ENCODE measurements around the gene KCND3. TPM values are rescaled to one million over a fixed set of nuclear protein-coding genes. Genes with fewer than 3 reads are reported as not detected.
"Not testable (repeated sequence)": the region's sequence is repeated elsewhere in the genome, so short reads cannot be mapped to it uniquely, and the experiment has no call there.

Gene KCND3
- total RNA-seq, 4 donors from 2014 or later, result 0.35 to 4.1 (median 0.90) TPM

GRCh38 chr1:111801071-111801850 lies 188.2 kb downstream of the KCND3 start:
- no peaks in the 10 kb centered on the region for H3K9me3 ChIP-seq
- no peaks in the 10 kb centered on the region for H3K27me3 ChIP-seq
- no peak overlapping the region for H3K27ac ChIP-seq
- no peaks in the 10 kb centered on the region for H3K4me1 ChIP-seq
- no peak overlapping the region for H3K4me3 ChIP-seq
- H3K36me3 ChIP-seq, result no peaks in the 10 kb centered on the region
- TF ChIP-seq POLR2A (IDR thresholded peaks at IDR 0.05), result no peak
- no peak for TF ChIP-seq CTCF (IDR thresholded peaks at IDR 0.05)
- DNase-seq, result no peak

DNA sequence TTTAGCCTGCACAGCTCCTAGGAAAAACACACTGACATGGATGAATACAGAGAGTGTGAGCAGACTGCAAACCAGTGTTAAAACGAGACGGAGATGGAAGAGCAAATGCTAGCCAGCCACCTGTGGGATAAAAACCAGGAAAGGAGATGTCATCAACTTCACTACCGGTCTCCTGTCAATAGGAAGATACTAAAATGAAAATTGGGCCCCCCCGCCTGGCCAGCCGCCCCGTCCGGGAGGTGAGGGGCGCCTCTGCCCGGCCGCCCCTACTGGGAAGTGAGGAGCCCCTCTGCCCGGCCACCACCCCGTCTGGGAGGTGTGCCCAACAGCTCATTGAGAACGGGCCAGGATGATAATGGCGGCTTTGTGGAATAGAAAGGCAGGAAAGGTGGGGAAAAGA lies 189.7 kb downstream of the KCND3 start:
- H3K4me3 ChIP-seq, H3K27me3 ChIP-seq, H3K27ac ChIP-seq, H3K4me1 ChIP-seq, DNase-seq, H3K36me3 ChIP-seq, H3K9me3 ChIP-seq: not testable (repeated sequence)

DNA sequence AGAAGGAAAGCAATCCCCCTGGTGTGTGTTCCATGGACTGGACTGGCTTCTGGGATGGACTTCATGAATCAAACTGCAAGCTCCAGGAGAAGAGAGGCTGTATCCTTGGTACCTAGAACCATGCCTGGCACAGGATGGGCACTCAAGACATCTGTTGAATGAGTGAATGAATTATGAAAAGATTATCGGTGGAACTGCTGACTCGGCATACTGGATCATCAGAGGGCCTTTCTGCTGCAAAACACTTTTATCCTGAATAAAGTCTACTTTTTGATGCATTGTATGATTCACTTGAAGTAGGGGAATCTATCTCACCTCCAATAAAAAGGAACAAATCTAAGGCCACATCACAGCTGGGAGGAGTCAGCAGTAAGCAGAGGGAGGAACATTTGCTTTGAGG lies 190.9 kb downstream of the KCND3 start:
- no peak overlapping the region for H3K4me3 ChIP-seq
- TF ChIP-seq CTCF (IDR thresholded peaks at IDR 0.05) (no peak), POLR2A (IDR thresholded peaks at IDR 0.05) (no peak)
- H3K27me3 ChIP-seq, result no peaks in the 10 kb centered on the region
- no peaks in the 10 kb centered on the region for H3K36me3 ChIP-seq
- no peak for DNase-seq
- no peaks in the 10 kb centered on the region for H3K4me1 ChIP-seq
- no peaks in the 10 kb centered on the region for H3K9me3 ChIP-seq
- no peak overlapping the region for H3K27ac ChIP-seq

- H3K4me3 ChIP-seq, result no peak overlapping the region
- H3K4me1 ChIP-seq, result no peaks in the 10 kb centered on the region
- TF ChIP-seq CTCF (IDR thresholded peaks at IDR 0.05) (no peak), POLR2A (IDR thresholded peaks at IDR 0.05) (no peak)
- no peaks in the 10 kb centered on the region for H3K9me3 ChIP-seq
- H3K27ac ChIP-seq, result no peak overlapping the region
- no peak for DNase-seq
- H3K36me3 ChIP-seq, result no peaks in the 10 kb centered on the region
- no peaks in the 10 kb centered on the region for H3K27me3 ChIP-seq
Measured at GRCh38 chr1:111795401-111795800, 194.1 kb downstream of the KCND3 start.

GRCh38 chr1:111793923-111794322 lies 195.5 kb downstream of the KCND3 start:
- H3K27ac ChIP-seq, result no peak overlapping the region
- no peaks in the 10 kb centered on the region for H3K27me3 ChIP-seq
- H3K9me3 ChIP-seq, result no peaks in the 10 kb centered on the region
- no peak for DNase-seq
- H3K4me1 ChIP-seq, result no peaks in the 10 kb centered on the region
- TF ChIP-seq CTCF (IDR thresholded peaks at IDR 0.05) (no peak), POLR2A (IDR thresholded peaks at IDR 0.05) (no peak)
- no peak overlapping the region for H3K4me3 ChIP-seq
- no peaks in the 10 kb centered on the region for H3K36me3 ChIP-seq

- no peaks in the 10 kb centered on the region for H3K36me3 ChIP-seq
- H3K27ac ChIP-seq, result no peak overlapping the region
- no peak for DNase-seq
- no peak overlapping the region for H3K4me3 ChIP-seq
- H3K9me3 ChIP-seq, result no peaks in the 10 kb centered on the region
- H3K27me3 ChIP-seq, result no peaks in the 10 kb centered on the region
- no peaks in the 10 kb centered on the region for H3K4me1 ChIP-seq
- no peak for TF ChIP-seq POLR2A (IDR thresholded peaks at IDR 0.05)
- TF ChIP-seq CTCF (IDR thresholded peaks at IDR 0.05), result no peak
Measured at GRCh38 chr1:111792249-111792648, 197.2 kb downstream of the KCND3 start.

Measured in Peyer's patch (tissue), 4 donors.